KOPT-K1 (cell line): Measurements from ENCODE around the gene PITPNM3.

Experiments
- H3K27ac ChIP-seq: fragments of 200-600 bp; sonication (generic); 2 replicates; pipeline ENCODE4 v1.5.1; 2016; ENCODE audit warnings: antibody characterized with exemption, mild to moderate bottlenecking, low read depth, low read length; ENCODE audit not compliant: poor library complexity, severe bottlenecking
- H3K36me3 ChIP-seq: fragments of 200-600 bp; sonication (generic); 2 replicates; pipeline ENCODE4 v1.5.1; 2017; ENCODE audit warnings: antibody characterized with exemption, mild to moderate bottlenecking, low read length, moderate library complexity; ENCODE audit not compliant: insufficient read depth
- H3K9me3 ChIP-seq: fragments of 200-600 bp; sonication (generic); 2 replicates; pipeline ENCODE4 v1.5.1; 2017; ENCODE audit warnings: antibody characterized with exemption, low read length, mild to moderate bottlenecking; ENCODE audit not compliant: insufficient read depth, poor library complexity, severe bottlenecking

Gene PITPNM3

DNA sequence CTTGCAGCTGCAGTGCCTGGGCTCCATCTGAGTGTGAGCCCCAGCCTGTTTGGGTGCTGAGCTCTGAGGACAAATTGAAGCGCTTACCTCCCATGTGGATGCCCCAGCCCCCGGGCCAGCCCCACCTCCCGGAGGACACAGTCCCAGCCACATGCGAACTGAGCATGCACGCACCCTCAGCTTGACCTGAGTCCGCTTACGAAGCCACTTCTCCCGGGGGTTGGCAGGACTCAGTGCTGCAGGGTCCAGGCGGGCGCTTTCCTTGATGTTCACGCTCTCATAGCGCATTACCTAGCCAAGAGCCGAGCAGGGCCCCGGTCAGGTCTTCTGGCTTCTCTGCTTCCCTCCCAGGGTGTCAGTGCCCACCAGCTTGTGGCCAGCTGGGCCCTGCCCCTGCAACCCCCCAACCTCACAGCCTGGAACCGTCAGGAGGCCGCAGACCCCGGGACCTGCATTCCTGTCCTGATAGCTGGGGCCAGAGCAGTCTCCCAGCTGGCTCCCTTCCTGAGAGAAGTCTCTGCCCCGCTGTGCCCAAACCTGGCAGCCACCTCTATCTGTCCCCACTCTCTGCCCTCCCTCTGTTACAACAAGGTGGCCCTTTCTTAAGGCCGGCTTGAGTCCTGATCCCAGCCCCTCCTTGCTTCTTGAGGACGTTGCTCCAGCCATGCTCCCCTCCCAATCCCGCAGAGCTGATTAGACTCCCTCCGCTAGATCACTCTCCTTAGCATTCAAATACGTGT, 88.1 kb downstream of the PITPNM3 start:
- Histone ChIP-seq H3K36me3 (no peaks in the 10 kb centered on the region), H3K27ac (no peak overlapping the region), H3K9me3 (no peaks in the 10 kb centered on the region)

DNA sequence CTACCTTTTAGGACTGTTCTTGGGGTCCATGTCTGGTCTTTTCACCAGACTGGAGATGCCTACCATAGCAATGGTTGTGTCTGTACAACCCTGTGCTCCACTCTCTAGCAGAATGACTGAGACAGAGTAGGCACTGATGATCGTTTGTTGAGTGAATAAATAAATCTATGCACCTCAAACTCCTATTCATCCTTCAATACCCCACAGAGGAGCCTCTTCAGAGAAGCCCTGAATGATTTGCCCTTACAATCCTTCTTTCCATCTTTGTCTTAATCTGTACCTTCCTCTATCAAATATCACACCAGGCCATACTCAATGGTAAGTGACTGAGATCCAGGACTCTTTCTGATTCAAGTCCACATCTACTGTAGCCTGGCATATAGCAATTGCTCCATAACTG, 88.8 kb downstream of the PITPNM3 start:
- no peak overlapping the region for H3K27ac ChIP-seq
- no peaks in the 10 kb centered on the region for H3K36me3 ChIP-seq
- H3K9me3 ChIP-seq, result no peaks in the 10 kb centered on the region

DNA sequence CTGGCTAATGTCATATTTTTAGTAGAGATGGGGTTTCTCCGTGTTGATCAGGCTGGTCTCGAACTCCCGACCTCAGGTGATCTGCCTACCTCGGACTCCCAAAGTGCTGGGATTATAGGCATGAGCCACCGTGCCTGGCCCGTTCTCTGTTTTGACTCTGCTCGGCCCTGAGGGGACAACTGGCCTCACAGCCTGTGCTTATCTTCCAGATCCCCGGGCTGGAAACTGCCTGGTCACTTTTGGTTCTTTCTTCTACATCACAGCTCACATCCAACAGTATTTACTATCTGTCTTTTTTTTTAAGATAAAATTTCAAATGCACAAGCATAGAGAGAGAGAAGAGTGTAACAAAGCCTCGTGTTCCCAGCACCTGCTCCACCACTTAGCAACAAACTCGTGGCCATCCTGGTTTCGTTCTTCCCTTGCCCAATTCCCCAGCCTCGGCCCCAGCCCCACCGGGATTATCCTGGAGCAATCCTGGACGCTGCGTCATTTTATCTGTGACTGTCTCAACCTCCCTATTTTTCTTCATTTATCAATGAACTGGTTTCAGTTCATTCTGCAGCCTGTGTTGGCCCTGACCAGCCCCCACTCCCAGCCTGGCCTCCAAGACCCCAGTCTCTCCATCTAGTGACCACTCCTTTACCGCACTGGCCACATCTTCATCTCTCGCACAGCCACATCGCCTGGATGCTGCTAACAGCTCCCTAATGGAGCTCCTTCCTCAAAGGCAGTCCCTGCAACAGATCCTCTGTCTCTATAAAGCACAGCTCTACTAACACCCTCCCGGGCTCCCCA, 91.0 kb downstream of the PITPNM3 start:
- Histone ChIP-seq H3K36me3 (no peaks in the 10 kb centered on the region), H3K27ac (no peak overlapping the region), H3K9me3 (no peaks in the 10 kb centered on the region)

DNA sequence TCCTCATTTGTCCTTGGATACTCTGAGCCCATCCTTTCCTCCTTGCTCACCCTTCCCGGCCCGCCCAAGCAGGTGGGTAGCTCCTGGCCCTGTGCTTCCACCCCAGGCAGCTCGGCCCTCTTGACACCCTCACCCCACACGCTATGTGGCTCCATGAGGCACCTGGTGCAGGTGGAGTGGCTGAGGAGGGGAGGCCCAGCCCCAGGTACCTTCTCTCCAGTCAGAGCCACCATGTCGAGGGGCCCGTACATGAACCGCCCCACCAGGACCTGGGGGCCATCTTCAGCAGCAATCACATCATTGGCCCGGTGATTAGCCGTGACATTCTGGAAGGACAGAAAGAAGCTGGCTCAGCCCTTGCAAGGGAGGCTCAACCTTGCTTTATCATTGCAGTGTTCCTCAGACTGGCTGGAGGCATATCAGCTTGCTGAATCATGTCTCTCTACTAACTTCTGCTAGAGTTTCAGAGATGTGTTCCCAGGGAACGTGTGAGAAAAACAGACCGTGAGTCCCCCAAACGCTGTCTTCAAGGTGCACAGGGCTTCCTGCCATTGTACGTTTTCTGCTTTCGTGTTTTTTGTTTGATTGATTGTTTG, 91.8 kb downstream of the PITPNM3 start:
- Histone ChIP-seq H3K9me3 (no peaks in the 10 kb centered on the region), H3K36me3 (no peaks in the 10 kb centered on the region)

DNA sequence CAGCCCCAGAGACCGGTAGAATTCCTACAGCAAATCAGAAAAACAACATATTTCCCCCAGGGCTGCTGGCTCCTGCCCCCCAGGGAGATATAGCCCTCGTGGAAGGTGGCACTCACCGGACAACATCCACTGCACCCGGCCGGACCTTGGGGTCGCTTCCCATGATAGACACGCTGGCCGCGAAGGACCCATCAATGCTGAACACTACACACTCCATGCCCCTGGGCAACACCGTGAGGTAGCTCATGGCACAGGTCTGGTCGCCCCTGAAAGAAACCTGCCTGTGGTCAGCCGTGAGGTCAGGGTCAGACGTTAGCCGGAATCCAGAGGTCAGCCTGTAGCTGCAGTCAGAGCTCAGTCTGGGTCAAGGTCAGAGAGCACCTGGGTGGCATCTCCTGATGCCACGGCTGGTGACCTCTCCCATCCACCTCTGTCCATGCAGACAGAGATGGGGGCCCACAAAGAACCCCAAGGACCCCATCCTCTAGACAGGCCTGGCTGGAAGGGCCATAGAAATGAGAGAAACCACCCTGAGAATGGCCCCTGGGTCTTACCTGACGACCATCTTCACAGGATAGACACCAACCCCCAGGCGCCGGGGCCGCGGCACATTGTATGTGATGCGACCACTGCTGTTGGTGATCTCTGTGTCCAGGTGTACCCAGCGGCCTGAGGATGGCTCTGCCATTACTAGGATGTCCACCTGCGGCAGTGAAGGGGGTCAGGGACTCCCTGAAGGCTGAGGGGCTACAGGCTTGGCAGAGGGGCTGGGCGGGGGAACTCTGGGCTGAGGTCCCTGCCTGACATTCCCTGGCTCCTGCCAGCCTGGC, 92.5 kb downstream of the PITPNM3 start:
- H3K36me3 ChIP-seq, result no peaks in the 10 kb centered on the region
- H3K27ac ChIP-seq, result no peak overlapping the region
- no peaks in the 10 kb centered on the region for H3K9me3 ChIP-seq

More for the DNA sequence above, 91.8 kb downstream of the PITPNM3 start:
- H3K27ac ChIP-seq, result no peak overlapping the region

DNA sequence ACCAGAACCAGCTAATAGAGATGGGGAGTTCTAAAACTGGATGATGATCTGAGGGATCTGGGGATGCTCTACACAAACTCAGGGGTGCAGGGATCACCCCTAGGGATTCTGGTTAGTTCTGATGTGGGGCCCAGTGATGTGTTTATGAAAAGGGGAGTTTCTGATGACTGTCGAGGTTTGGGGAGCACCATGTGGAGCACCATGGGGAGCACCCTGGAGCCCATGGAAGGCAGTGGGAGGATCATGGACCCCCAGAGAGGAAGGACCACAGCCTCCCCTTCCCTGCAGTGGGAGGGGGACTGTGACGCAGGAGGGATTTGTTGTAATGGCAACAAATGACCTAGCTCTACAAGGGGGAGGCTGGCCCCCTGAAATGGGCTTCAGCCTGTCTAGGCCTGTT, 93.7 kb downstream of the PITPNM3 start:
- Histone ChIP-seq H3K27ac (no peak overlapping the region), H3K9me3 (no peaks in the 10 kb centered on the region), H3K36me3 (no peaks in the 10 kb centered on the region)

DNA sequence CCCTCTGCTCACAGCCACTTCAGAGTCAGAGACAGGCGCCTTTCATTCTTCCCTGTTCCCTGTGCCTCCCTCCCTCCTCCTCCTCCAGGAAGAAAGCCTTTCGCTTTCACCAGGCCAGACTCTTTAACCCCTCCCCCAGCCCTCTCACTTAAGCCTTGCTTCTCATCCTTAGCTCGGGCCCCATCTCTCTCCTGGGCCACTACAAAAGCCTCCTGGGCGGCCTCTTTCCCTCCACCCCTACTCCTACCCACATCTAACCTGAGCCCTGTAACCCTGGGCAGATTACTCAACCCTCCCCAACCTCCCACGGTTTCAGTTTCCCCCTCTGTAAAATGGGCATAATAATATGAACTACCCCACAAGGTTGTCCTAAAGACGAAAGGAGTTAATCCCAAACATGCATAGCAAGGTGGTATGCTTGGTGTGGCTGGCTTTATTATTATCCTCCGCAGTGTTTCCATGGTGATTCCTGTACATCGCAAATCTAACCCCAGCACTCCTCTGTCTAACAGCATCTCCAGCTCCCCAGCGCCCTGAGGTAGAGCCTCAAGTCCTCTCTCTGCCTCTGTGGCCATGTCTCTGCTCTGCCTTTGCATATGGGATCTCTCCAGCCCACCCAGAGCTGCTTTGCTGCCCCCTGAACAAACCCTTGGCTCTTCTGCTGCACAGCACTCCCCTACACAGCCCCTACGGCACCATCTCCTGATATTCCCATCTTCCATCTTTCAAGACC, 94.4 kb downstream of the PITPNM3 start:
- Histone ChIP-seq H3K9me3 (no peaks in the 10 kb centered on the region), H3K27ac (no peak overlapping the region), H3K36me3 (no peaks in the 10 kb centered on the region)

DNA sequence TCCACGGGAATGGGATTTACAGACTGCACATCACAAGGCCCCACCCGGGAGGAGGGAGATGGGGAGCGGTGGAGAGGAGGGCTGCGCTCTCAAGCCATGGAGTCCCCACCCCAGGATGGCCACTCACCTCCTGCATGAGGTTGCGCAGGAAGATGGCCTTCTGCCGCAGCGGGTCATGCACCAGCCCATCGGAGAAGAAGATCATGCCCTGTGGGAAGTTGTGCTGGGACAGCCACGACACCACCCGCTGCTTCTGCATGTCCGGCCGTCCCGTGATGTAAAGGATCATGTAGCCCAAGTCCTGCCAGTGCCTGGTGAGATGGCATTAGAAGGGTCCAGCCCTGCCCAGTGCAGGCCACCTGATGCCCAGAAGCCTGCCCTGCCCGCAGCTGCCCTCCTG, 95.1 kb downstream of the PITPNM3 start:
- H3K9me3 ChIP-seq, result no peaks in the 10 kb centered on the region
- H3K36me3 ChIP-seq, result no peaks in the 10 kb centered on the region
- no peak overlapping the region for H3K27ac ChIP-seq

DNA sequence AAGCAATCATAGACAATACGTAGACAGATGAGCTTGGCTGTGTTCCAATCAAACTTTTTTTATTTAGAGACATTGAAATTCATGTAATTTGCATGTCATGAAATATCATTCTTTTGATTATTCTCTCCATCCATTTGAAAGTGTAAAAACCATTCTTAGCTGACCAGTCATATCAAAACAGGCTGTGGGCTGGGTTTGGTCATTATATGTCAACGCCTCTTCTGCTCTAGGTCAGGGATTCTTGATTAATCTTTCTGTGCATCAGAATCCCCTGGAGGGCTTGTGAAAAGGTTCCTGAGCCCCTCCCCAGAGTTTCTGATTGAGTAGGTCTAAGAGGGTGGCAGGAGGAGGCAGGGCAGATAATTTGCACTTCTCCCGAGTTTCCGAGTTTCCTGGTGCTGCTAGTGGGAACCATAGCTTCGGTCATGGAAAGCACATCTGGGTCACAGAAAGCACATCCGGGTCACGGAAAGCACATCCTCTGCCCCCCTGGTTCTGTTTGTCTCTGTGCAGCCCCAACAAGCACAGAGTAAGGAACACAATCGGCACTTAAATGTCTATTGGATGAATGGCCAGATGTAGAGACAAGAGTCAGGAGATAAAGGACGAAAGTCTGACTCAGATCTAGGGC, 95.7 kb downstream of the PITPNM3 start:
- H3K36me3 ChIP-seq, result no peaks in the 10 kb centered on the region
- H3K27ac ChIP-seq, result no peak overlapping the region
- H3K9me3 ChIP-seq, result no peaks in the 10 kb centered on the region

DNA sequence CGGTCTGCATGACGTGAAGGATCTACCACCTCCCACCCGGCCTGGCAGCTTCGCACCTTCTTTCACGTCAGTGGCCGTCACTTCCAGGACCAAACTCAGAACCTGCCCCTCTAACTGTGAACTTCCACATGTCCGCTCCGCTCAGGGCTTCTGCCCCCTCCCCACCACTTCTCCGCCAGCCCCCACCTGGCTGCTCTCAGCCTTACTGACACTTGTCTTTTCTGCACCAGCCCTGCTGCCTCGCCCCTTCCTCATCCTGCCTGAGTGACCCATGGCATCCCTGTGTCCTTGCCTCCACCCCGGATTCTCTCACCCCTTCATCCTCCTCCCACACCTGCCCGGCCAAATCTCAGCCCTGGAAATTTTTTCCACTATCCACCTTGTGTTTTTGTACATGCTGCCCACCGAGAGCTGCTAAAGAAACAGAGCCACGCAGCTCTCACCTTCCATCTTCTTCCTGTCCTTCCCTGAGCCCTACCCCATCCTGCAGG, 97.8 kb downstream of the PITPNM3 start:
- no peaks in the 10 kb centered on the region for H3K36me3 ChIP-seq
- H3K27ac ChIP-seq, result no peak overlapping the region
- no peaks in the 10 kb centered on the region for H3K9me3 ChIP-seq

DNA sequence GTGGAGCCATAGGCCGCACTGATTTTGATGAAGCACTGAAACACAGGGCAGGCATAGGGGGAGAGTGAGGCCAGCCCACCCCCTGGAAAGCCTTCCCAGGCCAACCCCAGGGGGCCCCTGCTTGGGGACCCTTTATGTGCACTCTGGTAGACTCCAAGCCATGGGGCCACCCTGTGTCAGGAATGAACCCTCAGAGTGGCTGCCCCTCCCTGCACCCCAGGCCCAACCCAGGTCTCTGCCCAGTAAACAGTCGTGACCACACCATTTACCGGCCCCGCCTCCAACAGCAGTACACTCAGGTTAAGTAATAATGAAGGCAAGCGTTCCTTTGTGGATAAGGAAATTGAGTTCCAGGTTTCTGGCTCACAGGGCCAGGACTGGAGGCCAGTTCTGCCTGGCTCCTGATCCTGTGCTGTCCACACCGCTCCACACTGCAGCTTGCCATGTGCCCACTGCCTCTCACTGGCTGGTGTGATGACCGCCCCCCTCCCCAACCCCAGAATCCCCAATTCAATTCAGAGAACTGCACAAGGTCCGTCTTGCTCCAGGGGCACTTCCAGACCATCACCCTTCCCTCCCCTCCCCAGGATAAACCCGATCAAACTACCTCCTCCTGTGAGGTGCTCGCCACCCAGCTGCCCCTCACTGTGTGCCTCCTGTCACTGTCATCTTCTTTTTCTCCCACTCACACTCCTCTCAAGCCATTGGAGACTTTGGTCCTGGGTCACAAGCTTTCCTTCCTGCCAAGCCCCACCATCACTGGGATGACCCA, 98.5 kb downstream of the PITPNM3 start:
- no peak overlapping the region for H3K27ac ChIP-seq
- H3K9me3 ChIP-seq, result no peaks in the 10 kb centered on the region
- H3K36me3 ChIP-seq, result no peaks in the 10 kb centered on the region

DNA sequence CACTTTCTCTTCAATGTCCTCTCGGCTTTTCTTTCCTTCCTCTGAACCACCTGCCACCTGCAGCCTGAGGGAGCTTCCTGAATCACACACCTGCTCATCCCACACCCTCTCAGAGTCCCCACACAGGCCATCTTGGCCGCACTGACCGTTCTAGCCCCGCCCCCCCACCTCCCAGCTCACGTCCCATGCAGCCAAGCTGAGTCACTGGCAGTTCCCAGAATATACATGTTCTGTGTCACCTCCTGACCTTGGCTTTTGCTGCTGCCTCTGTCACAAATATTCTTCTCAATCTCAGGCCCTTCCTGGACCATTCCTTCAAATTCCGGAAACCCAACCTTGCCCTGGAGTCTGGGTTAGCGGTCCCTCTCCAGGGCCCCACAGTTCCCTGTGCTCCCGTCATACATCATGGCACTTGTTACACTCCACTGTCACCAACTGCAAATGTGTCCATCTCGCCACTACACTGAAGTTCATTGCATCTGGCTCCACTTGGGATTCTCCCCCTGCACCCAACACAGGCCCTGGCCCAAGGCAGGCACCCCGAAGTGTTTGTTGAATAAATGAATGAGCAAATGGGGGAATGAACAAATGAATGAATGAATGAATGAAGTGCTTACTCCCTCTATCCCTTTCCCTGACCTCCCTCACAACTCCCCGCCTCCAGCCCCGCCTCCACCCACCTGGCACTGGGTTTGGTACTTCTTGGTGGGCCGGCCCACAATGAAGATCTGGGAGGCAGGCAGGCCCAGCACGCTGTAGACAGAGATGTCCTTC, 99.3 kb downstream of the PITPNM3 start:
- no peaks in the 10 kb centered on the region for H3K9me3 ChIP-seq
- H3K36me3 ChIP-seq, result no peaks in the 10 kb centered on the region
- H3K27ac ChIP-seq, result no peak overlapping the region

DNA sequence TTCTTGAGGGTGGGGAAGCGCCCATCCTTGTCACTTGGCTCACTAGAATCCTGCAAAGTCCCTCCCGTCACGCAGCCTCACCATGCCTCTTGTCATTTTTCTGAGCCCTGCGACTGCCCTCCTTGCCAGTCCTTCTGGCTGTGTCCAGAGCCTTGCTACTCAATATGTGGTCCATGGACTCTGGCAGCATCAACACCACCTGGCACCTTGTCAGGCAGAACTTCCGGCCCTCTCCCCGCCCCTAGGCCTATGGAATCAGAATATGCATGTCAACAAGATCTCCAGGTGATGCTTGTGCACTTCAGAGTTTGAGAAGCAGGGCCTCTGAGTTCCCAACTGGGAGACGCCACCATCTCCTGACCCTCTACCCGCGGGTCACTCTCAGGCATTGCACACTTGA, 100.0 kb downstream of the PITPNM3 start:
- no peaks in the 10 kb centered on the region for H3K36me3 ChIP-seq
- no peaks in the 10 kb centered on the region for H3K9me3 ChIP-seq
- no peak overlapping the region for H3K27ac ChIP-seq
